GM18508 (cell line): Measurements from ENCODE around the gene RARRES1.

Source experiments
- ATAC-seq: cut with Tn5 transposase; IDR thresholded peaks from one replicate; pipeline ENCODE4 v1.9.1; 2021; ENCODE audit warnings: moderate number of reproducible peaks; ENCODE audit not compliant: insufficient read depth, unreplicated experiment

Gene RARRES1

GRCh38 chr3:158766364-158766763 lies 34.1 kb upstream of the RARRES1 start:
- no peak for ATAC-seq

DNA sequence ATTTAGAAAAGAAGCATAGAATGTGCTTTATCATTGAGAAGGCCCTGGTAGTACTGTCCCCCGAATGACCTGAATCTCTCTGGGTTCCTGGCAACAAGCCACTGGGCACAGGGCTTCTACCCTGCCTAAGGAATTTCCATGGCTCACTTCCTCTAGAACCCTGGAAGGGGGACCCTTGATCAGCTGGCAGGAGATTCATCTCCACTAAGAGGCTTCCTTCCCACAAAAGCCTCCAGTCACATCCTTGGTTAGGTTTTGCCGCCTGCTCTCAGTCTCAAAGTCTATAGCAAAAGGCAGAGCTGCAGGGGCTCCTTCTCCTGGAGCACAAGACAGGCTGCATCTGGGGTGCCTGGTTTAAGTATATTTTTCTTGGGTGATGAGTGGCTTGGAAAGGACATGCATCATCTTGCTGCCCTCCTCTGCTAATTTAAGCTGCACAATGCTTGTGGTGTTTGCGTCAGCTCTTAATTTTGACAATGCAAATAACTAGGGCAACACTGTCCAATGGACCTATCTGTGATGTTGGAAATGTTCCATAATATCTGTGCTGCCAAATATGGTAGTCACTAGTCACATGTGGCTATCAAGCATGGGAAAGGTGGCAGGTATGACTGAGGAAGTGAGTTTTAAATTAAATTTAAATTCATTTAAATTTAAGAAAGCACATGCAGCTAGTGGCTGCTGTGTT lies 33.4 kb upstream of the RARRES1 start:
- no peak for ATAC-seq

- ATAC-seq, result no peak
These were observed 31.2 kb upstream of the RARRES1 start for GRCh38 chr3:158763421-158763820.

- no peak for ATAC-seq
These were observed 30.4 kb upstream of the RARRES1 start for GRCh38 chr3:158762701-158763100.

GRCh38 chr3:158761350-158761749 lies 29.1 kb upstream of the RARRES1 start:
- ATAC-seq, result no peak

- ATAC-seq, result no peak
These were observed 23.2 kb upstream of the RARRES1 start for GRCh38 chr3:158755421-158755820.

- no peak for ATAC-seq
These were observed 21.6 kb upstream of the RARRES1 start for GRCh38 chr3:158753854-158754253.

- no peak for ATAC-seq
These were observed 19.1 kb upstream of the RARRES1 start for GRCh38 chr3:158751316-158751715.

GRCh38 chr3:158750016-158750415 lies 17.8 kb upstream of the RARRES1 start:
- no peak for ATAC-seq

DNA sequence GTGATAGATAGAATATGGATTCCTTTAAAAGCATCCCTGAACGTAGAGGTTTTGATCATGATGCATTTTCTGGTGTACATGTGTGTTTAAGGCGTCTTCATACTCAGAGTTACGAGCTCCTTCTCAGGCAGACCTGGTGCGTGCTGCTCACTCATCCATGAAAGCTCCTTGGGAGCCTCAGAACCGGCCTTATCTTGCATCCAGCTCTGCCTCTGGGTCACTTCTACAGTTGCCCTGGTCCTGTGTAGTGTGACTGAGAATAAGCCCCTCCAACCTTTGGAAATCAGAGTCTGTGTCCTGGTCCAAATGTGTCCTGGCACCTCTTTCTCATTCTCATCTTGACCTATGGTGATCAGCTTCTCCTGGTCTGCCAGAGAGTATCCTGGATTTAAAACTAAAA lies 17.3 kb upstream of the RARRES1 start:
- no peak for ATAC-seq

DNA sequence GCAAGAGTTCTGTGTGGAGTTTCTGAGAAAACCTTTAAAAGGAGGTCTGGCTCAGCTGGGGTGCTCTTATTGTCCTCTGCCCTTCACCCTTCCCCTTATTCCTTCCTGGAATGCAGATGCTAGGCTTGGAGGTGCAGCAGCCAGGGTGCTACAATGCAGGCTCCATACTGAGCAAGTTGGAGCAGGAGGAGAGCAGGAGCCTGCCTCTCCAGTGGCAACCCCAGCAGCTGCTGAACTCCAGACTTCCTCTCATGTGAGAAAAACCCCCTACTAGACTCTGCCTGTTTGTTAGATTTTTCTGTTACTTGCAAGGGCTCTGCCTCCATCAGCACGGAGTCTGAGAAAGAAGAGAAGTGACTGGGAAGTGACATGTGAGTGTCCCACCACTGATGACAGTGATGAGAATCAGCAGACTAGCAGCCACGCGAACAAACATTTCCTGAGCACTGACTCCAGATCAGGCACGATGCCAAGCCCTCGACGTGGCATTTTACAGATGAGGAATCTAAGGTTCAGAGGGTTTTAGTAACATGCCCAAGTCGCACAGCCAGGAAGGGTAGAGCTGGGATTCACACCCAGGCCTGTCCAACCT lies 16.1 kb upstream of the RARRES1 start:
- ATAC-seq, result no peak

- ATAC-seq, result no peak
These were observed 15.2 kb upstream of the RARRES1 start for GRCh38 chr3:158747417-158747816.

DNA sequence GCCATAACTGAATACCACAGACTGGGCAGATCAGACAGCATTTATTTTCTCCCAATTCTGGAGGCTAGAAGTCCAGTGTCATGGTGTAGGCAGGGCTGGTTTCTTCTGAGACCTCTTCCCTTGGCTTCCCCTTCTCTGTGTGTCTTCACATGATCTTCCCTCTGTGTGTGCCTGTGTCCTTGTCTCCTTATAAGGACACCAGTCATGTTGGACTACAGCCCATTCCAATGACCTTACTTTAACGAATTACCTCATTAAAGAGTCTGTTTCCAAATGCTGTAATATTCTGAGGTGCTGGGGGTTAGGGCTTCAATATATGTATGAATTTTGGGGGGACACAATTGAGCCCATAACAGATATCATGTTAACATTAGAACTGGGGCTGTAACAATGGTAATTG lies 13.3 kb upstream of the RARRES1 start:
- no peak for ATAC-seq

DNA sequence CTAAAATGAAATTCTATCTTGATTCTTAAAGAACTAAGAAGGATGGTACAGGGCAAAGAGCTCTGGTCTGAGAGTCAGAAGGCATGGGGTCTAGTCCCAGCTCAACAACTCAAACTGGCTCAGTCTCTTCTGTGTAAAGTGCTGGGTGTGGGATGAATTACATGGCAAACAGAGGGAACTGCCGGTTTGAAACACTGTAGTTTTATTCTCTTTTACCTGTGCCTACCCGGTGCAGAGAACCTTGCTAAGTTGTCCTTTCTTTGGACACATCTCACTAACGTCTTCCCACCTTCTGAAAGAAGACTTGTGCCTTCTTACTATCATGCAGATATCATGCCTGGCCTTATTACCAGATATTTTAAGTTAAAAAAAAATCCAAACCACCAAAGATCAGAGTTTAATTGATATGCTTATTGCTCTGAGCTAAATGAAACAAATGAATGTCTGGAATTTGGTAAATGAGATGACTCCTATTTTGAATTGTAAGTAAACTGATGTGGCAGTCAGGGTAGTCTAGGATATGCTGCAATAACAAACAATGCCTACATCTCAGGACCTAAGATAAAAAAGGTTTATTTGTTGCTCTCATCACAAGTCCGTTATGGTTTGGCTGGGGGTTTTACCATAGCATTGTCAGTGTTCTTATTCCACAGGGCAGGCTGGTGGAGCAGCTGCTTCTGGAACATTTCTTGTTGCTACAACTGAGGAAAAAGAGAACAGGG lies 12.5 kb upstream of the RARRES1 start:
- no peak for ATAC-seq

GRCh38 chr3:158743664-158744566 lies 11.7 kb upstream of the RARRES1 start:
- no peak for ATAC-seq

GRCh38 chr3:158742871-158743663 lies 10.8 kb upstream of the RARRES1 start:
- no peak for ATAC-seq

DNA sequence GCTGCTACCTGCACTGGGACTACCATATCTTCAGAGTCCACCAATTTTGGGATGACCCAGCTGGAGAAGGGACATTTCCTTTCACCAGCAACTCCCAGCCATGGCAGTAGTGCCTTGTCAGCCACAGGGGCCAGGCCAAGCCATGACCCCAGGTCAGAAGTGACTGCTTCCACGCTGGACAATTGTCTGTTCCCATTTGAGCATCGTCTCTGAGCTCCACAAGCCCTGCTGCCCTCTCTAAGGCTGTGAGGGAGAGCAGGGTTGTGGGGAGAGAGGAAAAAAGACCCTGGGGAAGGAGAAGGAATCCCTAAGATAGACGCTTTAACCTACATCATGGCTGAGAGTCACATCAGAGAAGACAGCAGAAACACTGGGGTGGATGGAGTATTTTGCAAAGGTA lies 7.4 kb upstream of the RARRES1 start:
- ATAC-seq, result no peak

GRCh38 chr3:158739078-158739477 lies 6.8 kb upstream of the RARRES1 start:
- ATAC-seq, result no peak

GRCh38 chr3:158738653-158739052 lies 6.4 kb upstream of the RARRES1 start:
- no peak for ATAC-seq
